HG02970 (cell line): ENCODE measurements around the gene CEP131.

Experiments
- ATAC-seq: cut with Tn5 transposase; IDR thresholded peaks from one replicate; pipeline ENCODE4 v1.9.1; 2021; ENCODE audit warnings: mild to moderate bottlenecking, moderate library complexity, moderate number of reproducible peaks; ENCODE audit not compliant: unreplicated experiment, low FRiP score

Gene CEP131

DNA sequence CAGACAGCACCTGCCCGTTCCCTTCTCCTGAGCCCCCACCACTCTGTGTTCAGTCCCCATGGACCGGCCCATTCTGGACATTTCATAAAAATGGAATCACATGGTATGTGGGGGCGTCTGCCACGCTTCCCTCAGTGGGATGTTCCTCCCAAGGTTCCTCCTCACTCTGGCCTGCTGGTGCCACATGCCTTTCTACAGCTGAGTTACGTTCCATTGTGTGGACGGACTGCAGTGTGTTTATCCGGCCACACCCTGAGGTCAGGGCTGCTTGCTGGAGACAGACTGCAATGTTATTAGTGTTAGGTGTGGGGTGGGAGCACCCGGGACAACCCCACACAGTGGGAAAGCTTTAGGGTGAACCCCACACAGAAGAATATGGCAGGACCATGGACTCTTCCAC lies 50.8 kb downstream of the CEP131 start:
- no peak for ATAC-seq

- ATAC-seq: no peak
Measured at GRCh38 chr17:81170727-81171494, 51.9 kb downstream of the CEP131 start.

GRCh38 chr17:81169870-81170309 lies 52.9 kb downstream of the CEP131 start:
- no peak for ATAC-seq

- no peak for ATAC-seq
Measured at GRCh38 chr17:81167638-81168037, 55.1 kb downstream of the CEP131 start.

DNA sequence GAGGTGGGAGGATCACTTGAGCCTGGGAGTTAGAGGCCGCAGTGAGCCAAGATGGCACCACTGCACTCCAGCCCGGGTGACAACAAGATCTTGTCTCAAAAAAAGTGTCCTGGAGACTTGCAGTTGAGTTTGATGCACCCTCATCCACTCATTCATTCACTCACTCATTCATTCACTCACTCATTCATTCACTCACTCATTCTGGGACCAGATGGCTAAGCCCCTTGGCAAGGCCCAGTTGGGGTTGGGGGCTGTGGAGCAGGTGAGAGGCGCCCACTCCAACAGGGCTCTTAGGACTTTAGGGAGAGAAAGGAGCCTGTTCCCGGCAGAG lies 55.6 kb downstream of the CEP131 start:
- ATAC-seq: no peak

GRCh38 chr17:81166033-81166492 lies 56.7 kb downstream of the CEP131 start, which contains the start of gene AATK:
Gene AATK (minus strand): TSS chr17:81166221. CDS start chr17:81165992, 229 bp downstream.
- ATAC-seq: no peak

GRCh38 chr17:81165246-81166032 lies 57.3 kb downstream of the CEP131 start, which contains the start of gene PVALEF:
Gene PVALEF (plus strand): TSS chr17:81165507. CDS start chr17:81181227, 15,720 bp downstream.
- no peak for ATAC-seq

DNA sequence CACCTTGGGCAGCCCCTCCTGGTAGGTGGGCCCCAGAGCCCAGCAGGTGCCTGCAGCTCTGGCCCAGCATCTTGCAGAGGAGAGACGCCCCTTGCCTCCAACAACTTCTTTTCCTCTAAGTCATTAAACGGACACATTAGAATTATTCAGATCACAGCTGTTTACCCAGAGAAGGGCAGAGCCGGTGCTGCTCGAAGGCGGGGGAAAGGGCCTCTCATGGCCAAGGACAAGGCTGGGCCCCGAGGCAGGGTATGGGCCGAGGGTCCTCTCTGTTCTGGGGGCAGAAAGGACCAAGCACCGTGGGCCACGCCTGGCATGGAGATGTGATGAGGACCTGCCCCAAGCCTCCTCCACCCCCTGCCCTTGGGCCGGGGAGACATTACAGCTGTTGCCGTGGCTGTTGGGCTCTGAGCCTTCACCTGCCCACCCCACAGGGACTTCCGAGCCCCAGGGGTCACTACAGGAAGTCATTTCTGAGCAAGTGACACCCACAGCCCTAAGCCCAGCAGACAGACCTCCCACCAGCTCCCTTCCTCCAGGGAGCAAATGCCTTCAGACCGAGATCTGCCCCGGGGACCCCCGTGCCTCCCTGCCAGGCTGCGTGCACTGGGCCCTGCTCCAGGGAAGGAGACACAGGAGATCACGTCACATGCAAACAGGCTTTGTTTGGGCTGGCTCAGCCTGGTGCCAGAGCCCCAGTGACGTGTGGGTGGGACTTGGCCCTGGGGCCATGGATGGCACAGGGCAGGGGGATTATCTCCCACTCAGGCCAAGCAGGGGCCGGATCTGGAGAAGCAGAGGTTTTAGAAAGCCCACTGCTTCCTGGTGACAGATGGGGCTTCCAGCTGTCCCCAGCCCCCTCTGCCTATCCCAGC lies 58.2 kb downstream of the CEP131 start:
- ATAC-seq: no peak

DNA sequence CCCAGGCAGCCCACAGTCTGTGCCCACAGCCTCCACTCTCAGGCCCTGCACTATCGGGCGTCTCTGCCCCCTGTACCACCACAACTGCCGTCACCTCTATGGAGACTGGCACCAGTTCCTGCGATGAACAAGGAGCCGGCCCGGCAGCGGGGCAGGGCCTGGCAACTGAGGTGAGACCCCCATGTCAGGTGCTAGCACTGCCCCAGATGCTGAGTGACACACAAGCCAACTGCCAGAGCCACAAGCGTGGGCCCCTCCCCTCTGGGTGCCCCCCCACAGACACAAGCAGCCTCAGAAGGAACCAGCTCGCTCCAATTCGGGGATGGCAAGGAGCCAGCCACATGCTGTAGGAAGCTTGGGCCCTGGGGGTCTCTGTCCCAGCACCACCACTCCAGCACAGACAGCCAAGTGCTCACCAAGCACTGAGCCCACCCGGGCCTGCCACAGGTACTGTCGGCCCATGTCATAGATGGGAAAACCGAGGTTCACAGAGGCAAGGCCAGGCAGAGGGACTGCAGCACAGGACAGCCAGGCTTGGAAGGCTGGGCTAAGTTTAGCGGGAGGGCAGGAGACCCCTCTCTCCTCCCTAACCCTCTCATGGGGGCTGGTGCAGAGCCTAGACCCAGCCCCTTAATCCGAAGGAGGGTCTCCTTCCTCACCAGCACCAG lies 58.9 kb downstream of the CEP131 start:
- no peak for ATAC-seq

DNA sequence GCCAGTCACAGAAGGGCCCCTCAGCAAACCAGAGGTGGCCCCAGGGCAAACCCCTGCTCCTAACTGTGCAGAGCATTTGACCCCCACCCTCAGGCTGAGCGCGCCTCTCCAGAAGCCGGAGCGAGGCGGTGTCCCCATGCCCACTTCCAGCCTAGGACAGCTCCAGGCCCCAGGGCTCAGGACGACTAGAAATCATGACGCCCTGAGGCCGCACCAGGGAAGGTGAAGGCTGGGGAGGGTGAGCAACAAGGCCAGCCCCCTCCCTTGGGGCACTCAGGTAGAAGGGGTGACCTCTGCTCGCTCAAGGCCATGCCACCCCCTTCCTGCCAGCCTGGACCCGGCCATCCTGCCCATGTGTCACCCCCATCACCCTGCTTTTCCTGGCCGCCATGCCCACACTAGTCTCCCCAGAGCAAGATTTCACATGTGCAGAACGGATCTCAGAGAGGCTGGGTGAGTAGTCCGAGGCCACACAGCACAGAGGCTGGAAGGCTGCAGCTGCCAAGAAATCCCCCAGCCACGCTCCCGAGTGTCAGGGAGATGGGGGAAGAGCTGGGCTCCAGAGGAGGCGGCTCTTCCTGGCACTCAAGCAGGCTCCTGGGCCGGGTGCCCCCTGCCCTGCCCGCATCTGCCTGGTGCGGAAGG lies 59.6 kb downstream of the CEP131 start:
- ATAC-seq: no peak

- ATAC-seq: no peak
Measured at GRCh38 chr17:81162491-81162890, 60.3 kb downstream of the CEP131 start.

GRCh38 chr17:81161972-81162371 lies 60.8 kb downstream of the CEP131 start:
- no peak for ATAC-seq

- no peak for ATAC-seq
Measured at GRCh38 chr17:81161536-81161935, 61.2 kb downstream of the CEP131 start.

GRCh38 chr17:81160747-81161453 lies 61.9 kb downstream of the CEP131 start:
- ATAC-seq: no peak

- no peak for ATAC-seq
Measured at GRCh38 chr17:81160306-81160705, 62.5 kb downstream of the CEP131 start.

- ATAC-seq: no peak
Measured at GRCh38 chr17:81159611-81160265, 63.0 kb downstream of the CEP131 start.

- ATAC-seq: no peak
Measured at GRCh38 chr17:81158688-81159590, 63.8 kb downstream of the CEP131 start.
